GM12865 (cell line): ENCODE measurements around the gene CCDC138.

Experiments used
- DNase-seq: peaks from one replicate; pipeline ENCODE4 v3.0.0; 2010; ENCODE audit warnings: low read depth
- H3K4me3 ChIP-seq: 2 replicates; pipeline ENCODE4 v1.5.1; 2011; ENCODE audit warnings: mild to moderate bottlenecking, low read depth, low read length, control low read depth
- CTCF ChIP-seq: IDR thresholded peaks from 2 replicates; pipeline ENCODE4 v1.5.1; 2011; ENCODE audit warnings: low read length, control low read depth, low read depth, inconsistent platforms; ENCODE audit not compliant: insufficient read depth; ENCODE audit errors: missing control alignments

Gene CCDC138

GRCh38 chr2:108925286-108925685 lies 138.7 kb downstream of the CCDC138 start:
- DNase-seq: no peak
- no peak for TF ChIP-seq CTCF
- H3K4me3 ChIP-seq: no peak overlapping the region

- no peak for DNase-seq
- H3K4me3 ChIP-seq: no peak overlapping the region
- no peak for TF ChIP-seq CTCF
These were observed 139.2 kb downstream of the CCDC138 start for GRCh38 chr2:108925735-108926134.
